Right renal pelvis (tissue), 4 donors: ENCODE data around the gene SEC14L2. TPM values are rescaled to one million over a fixed set of nuclear protein-coding genes. Genes with fewer than 3 reads are reported as not detected.
"Not testable (repeated sequence)": the region's sequence is repeated elsewhere in the genome, so short reads cannot be mapped to it uniquely, and the experiment has no call there.

Experiments used
- DNase-seq, 4 donors: peaks; one replicate each; pipeline ENCODE4 v3.0.0-alpha.2; 2013; ENCODE audit warnings: low read depth in 4 of 4, low spot score in 3 of 4, missing footprints in 1 of 4
- polyA plus RNA-seq, 4 donors: library from polyadenylated mRNA; unstranded; fragments of 120-200 nt; gene quantifications; one replicate each; pipeline ENCODE4 v1.2.1, GENCODE V29; 2013; ENCODE audit not compliant: insufficient read length in 4 of 4

Gene SEC14L2
- polyA plus RNA-seq, 4 donors, result 4.0 to 7.3 (median 6.1) TPM

DNA sequence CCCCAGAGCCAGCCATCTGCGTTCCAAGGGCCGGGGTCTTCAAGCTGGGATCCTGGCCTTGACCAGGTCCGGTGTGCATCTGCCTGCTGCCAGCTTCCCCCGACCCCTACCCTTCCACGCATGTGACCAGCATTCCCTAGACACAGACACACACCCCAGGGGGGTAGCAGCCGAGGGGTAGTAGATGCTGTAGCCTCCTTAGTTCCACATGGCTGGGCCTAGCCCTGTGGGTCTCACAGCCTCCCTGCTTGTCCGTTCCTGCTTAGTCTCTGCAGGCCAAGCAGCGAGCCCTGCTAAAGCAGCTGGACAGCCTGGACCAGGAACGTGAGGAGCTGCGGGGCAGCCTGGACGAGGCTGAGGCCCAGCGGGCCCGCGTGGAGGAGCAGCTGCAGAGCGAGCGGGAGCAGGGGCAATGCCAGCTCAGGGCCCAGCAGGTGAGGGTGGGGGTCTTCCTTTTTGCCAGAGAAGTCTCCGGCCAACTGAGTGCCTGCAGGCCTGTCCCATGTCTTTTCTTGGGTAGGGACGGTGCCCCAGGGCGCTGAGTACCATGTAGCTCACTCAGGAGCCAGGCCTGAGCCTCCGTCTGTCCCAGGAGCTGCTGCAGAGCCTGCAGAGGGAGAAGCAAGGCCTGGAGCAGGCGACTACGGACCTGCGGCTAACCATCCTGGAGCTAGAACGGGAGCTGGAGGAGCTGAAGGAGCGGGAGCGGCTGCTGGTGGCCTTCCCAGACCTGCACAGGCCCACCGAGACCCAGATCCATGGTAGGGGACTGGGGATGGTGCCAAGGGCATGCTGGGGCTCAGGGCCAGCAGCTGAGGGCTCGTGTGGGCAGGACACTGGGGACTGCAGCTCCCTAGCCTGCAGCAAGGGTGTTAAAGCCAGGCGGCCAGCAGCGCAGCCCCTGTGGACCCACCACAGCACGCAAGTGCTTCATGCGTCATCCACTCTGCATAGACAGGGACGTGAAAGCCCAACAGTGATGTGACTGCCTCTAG, 23.2 kb upstream of the SEC14L2 start:
- DNase-seq, result no peak

DNA sequence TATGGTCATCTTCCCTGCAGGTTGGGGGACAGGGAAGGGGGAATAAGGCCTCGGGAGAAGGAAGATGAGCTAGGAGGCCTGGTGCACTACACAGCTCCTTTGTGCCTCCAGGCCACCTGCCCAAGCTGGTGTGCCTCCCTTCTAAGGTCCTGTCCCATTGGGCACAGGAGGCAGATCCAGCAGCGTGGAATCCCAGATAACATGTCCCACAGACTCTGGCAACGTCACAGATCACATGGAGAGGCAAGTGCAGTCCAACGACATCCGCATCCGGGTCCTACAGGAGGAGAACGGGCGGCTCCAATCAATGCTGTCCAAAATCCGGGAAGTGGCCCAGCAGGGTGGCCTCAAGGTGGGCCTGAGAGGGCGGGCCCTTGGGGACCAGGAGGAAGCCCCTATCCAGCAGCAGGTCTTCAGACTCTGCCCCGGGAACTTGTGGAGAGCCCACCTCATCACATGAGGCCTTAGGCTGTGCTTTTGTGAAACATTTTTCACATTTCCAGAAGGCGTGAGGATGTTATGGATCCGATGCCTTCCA, 21.4 kb upstream of the SEC14L2 start:
- no peak for DNase-seq

DNA sequence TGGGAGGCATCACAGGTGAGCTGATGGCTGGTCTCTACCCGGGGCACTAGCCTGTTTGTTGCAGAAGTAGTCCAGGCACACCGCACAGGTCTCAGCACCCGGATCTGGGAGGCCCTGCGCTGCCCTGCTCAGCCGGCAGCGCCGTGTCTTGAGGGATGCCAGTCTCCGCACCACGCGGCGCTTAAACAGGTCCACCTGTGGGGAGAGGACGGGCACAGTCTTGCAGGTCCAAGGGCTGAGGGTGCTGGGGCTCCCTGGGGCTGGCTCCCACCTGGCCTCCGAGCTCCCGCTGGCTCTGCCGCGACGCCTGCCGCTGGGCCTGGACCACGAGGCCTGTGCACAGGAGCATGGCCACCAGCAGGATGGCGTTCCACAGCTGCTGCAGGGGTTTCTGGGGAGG, 16.8 kb upstream of the SEC14L2 start:
- no peak for DNase-seq

DNA sequence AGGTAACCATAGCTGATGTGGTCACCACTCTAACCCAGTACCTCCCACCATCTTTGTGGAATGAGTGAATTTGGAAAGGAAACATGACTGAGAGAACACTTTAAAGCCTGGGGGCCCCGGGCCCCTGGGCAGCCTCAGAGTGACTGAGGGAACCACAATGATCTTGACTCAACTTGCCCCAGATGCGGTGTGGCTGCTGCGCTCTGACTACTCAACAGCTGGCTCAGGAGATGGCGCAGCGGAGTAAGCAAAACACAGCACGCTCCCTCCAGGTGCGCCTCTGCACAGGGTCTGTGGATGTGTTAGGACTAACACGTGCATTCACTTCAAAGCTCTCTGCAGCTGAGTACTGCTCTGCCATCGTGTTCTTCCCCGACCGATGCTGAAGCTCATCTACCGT, 15.6 kb upstream of the SEC14L2 start:
- no peak for DNase-seq

DNA sequence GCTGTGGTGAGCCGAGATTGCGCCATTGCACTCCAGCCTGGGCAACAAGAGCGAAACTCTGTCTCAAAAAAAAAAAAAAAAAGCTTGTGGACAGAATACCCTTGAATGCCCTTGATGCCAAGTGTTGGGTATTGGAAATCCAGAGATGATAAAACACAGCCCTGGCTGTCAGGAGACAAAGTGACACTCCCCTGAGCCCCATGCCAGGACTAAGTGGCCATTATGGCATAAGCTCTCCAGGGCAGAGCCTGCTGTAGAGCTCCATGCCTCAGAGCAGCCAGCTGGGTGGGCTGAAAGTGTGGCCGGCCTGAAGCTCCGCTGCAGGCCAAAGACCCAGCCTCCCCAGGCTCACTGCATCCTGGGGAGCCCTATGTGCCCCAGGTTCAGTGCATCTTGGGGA, 14.5 kb upstream of the SEC14L2 start:
- no peak for DNase-seq

DNA sequence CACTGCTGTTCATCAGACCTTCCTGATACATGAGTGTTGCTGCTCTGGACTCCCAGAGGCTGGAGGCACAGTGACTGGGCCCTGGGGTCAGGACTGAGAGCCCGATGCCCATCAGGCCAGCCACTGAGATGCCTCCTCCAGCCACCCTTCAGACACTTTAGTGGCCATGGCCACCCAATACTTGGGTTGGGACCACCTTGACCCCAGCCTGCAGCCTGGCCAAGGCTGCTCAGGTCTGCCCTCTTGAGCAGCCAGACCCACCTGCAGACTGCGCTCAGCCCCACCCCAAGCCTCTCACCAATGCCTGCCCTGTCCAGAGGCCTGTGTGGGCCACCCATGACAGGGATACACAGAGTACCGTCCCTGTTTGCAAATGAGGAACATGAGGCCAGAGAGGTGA, 13.8 kb upstream of the SEC14L2 start:
- no peak for DNase-seq

DNA sequence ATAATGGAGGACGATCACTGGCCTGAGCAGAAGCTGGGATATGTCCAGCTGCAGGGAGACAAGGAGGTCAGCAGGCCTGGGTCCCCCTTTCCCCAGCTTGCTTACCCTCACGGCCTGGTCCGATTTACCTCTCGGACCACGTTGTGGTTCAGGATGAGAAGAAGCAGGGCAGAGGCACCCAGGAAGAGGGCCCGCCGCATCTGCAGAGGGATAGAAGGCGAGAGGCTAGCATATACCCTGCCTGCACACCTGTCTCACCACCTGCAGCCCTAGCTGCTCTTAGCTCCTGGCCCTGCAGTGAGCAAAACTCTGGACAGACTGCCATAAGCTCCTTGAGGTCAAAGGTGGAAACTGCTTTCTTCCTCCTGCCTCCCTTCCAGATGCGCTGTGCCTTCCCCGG, 10.9 kb upstream of the SEC14L2 start:
- DNase-seq, result no peak

DNA sequence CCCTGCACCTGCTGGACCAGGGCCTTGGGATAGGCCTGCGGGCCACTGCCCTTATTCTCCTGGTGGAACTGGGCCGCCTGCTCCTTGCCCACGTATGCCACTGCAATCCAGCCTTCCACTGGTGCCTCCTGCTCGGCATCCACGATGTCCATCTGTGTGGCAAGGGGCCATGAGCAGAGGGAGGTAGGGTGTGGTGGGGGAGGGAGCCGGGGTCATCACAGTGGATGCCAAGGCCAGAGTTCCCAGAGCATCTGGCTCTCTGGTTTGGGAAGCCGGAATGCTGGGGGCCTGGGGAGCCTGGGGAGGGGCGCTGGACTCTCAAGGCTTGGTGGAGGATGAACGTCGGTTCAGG, 10.2 kb upstream of the SEC14L2 start:
- DNase-seq, result no peak

DNA sequence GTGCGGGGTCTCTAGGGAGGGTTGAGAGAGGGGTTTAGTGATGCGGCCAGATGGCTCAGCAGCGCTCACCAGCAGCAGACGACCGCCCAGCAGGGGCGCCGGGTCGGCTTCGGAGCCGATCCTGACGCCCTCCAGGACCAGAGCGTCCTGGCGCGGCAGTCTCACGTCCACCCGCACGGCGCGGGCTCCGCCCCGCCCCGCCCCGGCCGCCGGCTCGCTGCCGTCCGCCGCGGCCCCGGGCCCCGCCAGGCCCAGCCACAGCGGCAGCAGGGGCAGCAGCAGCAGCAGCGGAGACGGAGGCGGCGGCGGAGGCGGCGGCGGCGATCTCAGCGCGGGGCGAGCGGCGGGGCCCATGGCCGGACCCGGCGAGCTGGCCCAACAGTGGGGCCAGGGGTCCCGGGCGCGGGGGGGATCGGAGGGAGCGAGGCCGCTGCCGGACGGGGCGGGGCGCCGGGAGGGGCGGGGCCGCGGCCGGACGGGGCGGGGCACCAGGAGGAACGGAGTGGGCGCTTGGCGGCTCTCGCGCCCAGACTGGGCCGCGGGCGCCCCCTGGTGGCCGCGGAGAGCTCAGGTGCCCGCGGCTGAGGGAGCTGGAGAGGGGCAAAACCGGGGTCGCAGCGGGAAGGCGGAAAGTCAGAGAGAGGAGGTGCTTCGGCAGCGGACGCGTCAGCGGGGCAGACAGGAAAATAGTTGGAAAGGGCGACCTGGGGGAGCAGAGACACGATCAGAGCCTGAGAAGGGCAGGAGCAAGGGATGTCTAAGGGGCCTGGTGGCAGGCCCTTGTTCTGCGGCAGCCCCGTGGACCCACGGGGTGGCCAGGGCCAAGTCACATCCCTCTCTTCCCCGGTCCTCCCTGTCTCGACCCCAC, 9.6 kb upstream of the SEC14L2 start, which contains the start of gene RNF215:
Gene RNF215 (minus strand): TSS at position 452 of the 868 bp plus-strand sequence. CDS start 98 bp downstream, at position 354.
- DNase-seq, result peak; percentile 61 to 81 (median 71)

DNA sequence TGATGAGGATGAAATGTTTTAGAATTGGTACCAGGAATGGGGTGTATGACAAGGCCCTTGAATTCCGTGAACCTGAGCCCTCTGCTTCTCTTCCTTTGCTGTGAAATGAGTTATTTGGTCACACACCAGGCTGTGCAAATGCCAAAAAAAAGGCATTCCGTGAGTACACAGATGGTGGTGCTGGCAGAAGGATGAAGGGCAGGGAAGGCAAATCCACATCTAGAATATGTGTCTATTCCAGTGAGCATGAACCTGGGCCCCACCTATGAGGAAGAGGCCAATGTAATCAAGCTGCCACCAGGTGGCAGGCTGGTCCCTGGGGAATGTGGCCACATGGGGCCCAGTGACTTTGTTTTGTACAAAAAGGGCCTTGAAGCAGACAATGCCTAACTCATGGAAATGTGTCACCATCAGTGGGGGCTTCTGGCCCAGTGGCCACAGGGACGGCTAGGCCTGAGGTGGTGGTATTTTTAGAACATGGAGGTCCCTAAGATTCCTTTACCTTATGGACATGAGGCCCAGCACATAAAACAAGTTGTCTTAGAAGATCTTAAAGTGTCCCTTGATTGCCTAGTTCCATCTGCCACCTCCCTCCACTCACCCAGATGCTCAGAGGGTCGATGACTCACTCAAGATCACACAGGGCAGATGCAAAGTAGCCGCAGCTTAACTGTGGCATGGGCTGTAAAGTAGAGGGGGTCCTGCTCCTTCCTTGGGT, 5.7 kb upstream of the SEC14L2 start:
- no peak for DNase-seq

DNA sequence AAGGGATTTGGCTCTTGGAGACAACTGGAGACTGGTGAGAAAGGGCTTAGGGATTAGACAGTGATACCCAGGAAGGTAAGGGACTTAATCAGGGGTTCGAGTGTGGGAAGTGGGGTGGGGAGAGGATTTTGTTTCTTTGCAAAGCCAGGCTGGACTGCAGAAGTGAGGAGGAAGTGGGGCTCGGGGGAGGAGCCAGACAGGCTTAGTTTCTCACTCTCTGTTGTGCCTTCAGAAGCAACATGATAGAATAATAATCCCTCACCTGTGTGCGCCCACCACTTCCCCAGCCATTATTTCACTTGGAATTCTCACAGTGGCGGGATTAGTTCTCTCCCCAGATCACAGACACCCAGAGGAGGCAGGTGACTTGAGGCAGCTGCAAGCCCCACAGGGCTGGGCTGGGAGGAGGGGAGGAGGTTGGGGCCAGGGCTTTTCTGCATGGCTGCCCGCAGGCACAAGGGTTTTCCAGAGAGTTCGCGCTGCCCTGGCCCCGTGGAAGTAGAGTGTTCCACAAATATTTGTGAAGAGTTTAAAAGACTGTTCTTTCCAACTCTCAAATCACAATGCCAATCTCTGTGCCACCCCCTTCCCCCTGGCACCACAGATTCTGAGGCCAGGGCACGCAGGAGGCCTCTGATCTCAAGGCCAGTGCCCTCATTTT, 4.0 kb upstream of the SEC14L2 start:
- DNase-seq, result no peak

DNA sequence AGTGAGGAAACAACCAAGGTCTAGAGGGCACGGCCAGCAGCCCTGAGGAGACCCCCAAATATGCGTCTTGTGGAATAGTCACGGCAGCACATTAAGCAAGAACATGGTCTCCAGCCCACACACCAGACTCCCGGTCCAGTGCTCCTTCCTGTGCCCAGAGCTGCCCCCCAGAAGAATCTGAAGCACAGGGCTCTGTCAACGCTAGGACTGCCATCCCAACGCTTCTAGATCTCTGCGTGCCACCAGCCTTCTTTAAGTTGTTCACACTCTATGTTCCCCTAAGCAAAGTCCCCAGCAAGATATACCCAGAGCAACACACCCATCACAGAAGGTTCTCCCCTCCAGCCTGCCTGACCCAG, 3.5 kb upstream of the SEC14L2 start:
- DNase-seq, result no peak

DNA sequence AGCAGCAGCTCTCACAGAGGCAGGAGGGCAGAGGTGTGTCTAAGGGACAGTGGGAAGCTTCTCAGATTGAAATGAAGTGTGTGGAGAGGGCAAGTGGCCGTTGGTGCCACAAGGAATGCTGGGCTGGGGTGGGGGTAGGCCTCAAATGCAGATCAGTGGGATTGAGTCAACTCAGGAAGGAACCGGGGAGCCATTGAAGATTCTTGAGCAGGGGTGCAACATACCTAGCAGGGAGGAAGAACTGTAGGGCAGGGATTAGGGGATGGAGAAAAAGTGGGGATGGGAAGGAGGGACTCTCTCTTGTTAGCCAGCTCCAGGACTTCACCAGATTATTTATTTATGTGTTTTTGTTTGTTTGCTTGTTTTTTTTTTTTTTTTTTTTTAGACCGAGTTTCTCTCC, 2.9 kb upstream of the SEC14L2 start:
- DNase-seq, result no peak

DNA sequence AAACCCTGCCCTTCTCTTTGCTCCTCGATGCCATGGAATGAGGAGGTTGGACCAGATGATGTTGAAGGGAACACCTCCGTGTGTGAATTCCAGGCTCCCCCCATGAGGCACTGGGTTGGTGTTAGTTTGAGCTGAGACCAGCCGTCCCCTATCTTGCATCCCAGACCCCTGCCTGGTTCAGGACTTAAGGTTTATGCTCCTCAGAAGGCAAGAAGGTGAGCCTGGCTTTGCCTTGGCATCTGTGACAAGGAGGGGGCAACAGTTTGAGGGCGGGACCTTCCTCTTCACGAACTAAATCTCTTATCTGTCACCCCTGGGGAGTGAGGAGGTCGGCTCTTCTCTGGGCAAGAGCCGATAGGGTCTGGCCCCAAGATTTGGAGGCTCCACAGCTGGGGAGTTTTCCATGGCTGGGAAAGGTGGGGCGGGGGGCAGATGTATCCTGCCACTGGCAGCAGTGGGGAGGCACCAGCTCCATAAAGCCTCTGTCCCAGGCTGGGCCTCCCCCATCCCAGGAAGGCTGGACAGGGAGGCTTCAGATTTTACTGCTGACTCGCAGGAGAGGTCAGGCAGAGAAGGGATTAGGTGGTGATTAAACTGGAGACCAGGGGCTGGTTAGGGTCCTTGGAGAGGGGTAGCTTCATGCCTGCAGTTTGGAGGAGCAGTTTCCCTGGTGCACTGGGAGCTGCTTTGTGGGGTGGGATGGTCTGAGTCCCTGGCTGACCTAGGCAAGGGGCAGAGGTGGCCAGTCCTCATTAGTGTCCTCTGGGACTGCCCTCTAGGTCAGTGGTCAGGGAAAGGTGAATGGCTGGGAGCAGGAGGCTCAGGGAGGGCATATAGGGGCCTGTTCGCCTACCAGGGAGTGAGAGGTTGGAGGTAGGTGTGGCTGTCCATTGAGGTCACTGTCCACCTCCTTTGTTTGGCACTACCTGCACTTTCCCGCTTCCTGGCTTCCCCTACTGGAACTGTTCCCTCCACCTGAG, 1.1 kb downstream of the SEC14L2 start:
- DNase-seq, result no peak

DNA sequence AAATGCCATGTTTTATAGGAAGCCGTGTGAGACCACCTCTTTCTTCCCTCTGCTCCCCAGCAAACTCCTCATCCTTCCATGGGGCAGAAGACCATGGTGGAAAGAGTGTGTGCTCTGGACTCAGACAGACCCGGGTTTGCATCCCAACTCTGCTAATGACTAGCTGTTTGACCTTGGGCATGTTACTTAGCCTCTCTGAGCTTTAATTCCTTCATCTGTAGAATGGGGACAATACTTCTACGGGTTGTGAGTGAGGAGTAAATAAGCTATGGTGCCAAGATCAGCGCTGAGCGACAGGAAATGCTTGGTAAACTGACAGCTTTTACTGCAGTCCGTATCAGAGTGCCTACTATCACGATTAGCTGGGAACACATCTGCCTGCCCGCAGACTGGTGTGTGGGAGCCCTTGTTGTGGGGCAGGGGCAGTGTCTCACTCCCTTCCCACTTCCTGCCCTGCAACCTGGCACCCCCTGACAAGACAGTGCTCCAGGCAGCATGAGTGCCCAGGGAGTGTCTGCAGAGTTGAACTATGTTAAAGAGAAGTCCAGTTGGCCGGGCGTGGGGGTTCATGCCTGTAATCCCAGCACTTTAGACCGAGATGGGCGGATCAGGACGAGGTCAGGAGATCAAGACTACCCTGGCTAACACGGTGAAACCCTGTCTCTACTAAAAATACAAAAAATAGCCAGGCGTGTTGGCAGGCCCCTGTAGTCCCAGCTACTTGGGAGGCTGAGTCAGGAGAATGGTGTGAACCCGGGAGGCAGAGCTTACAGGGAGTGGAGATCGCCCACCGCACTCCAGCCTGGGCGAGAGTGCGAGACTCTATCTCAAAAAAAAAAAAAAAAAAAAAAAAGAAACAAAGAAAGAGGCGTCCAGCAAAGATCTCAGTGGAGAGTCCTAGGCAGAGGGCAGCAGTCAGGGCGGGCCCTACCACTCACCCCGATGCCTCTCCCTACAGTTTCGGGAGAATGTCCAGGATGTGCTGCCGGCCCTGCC, 2.2 kb downstream of the SEC14L2 start:
- DNase-seq, result no peak

DNA sequence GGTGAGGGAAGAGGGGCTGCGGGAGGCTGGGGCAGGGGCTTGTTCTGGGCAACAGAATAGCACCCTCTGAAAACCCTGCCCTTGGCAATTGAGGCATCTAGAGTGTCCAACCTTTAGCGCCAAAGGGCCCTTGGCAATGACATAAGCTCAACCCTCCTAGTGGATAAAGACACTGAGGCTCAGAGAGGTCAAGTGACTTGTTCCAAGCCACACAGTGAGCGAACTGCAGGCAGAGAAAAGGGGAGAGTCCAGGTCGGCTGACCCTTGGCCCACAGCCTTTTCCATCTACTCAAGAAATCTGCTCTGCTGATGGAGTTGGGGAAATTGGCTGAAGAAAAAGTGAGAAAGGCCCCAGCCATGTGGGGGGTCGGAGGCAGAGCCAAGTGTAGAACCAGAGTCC, 2.9 kb downstream of the SEC14L2 start:
- no peak for DNase-seq

DNA sequence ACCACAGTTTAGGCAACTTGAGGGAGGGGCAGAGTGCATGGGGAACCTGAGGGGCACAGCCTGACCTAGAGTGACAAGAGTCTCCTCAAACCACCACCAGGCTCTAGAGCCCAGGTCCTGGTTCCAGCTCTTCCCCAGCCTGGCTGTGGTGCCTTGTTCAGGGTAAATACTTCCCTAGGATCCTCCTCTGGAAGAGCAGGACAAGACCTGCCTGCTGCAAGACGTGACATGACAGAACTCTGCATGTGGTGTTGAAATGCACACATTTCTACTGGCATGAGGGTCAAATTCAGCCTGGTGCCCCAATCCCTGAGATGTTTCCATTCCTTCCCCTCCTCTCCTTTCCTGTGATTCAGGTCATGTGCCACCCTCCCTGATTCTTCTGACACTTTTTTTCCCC, 3.3 kb downstream of the SEC14L2 start:
- DNase-seq, result no peak

DNA sequence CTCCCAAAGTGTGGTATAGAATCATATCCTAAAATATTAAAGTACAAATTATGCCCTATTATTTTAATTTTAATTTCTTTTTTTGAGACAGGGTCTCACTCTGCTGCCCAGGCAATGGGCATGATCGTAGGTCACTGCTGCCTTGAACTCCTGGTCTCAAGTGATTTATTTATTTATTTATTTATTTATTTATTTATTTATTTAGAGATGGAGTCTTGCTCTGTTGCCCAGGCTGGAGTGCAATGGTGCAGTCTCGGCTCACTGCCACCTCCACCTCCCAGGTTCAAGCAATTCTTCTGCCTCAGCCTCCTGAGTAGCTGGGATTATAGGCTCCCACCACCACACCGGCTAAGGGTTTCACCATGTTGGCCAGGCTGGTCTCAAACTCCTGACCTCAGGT, 4.2 kb downstream of the SEC14L2 start:
- not testable (repeated sequence) for DNase-seq
